AG10803 (cell line): ENCODE measurements around the gene WDR91.

Source experiments
- DNase-seq: peaks from one replicate; pipeline ENCODE4 v3.0.0; 2010; ENCODE audit warnings: low read depth
- H3K4me3 ChIP-seq: 2 replicates; pipeline ENCODE4 v1.5.1; 2011; ENCODE audit warnings: mild to moderate bottlenecking, low read length, control low read depth
- CTCF ChIP-seq: conservative IDR thresholded peaks from 2 replicates; pipeline ENCODE4 v1.5.1; 2011; ENCODE audit warnings: mild to moderate bottlenecking, low read length, control low read depth, inconsistent platforms

Gene WDR91

GRCh38 chr7:135251496-135252391 is 40.4 kb upstream of the WDR91 start:
- no peak for DNase-seq
- no peak for TF ChIP-seq CTCF
- H3K4me3 ChIP-seq, result no peak overlapping the region

GRCh38 chr7:135248546-135248945 is 37.2 kb upstream of the WDR91 start:
- no peak overlapping the region for H3K4me3 ChIP-seq
- no peak for DNase-seq
- no peak for TF ChIP-seq CTCF

GRCh38 chr7:135247746-135248471 is 36.6 kb upstream of the WDR91 start:
- H3K4me3 ChIP-seq, result no peak overlapping the region
- no peak for DNase-seq
- no peak for TF ChIP-seq CTCF

GRCh38 chr7:135246191-135246825 is 35.0 kb upstream of the WDR91 start:
- DNase-seq, result no peak
- no peak overlapping the region for H3K4me3 ChIP-seq
- TF ChIP-seq CTCF, result no peak

- TF ChIP-seq CTCF, result no peak
- H3K4me3 ChIP-seq, result no peak overlapping the region
- DNase-seq, result no peak
Measured at GRCh38 chr7:135245226-135246190, 34.2 kb upstream of the WDR91 start.

- no peak overlapping the region for H3K4me3 ChIP-seq
- no peak for DNase-seq
- no peak for TF ChIP-seq CTCF
Measured at GRCh38 chr7:135242096-135242684, 30.9 kb upstream of the WDR91 start.
